Breast epithelium (tissue), 4 donors: ENCODE measurements around the gene TCF4. TPM values are rescaled to one million over a fixed set of nuclear protein-coding genes. Genes with fewer than 3 reads are reported as not detected.

Source experiments
- DNase-seq, 2 donors: peaks; one replicate each; pipeline ENCODE4 v3.0.0-alpha.2; 2019; ENCODE audit warnings: low spot score in 2 of 2
- H3K27ac ChIP-seq, 2 donors: fragments of 200-600 bp; sonication (generic) in 1 of 2; one replicate each; pipeline ENCODE4 v1.5.1; 2016 to 2019; ENCODE audit warnings: mild to moderate bottlenecking in 1 of 2
- H3K27me3 ChIP-seq, 2 donors: fragments of 200-600 bp; sonication (generic) in 1 of 2; one replicate each; pipeline versions ENCODE4 v1.5.1 to v1.6.0; 2017 to 2019; ENCODE audit warnings: control low read depth in 1 of 2, mild to moderate bottlenecking in 1 of 2
- H3K36me3 ChIP-seq: fragments of 200-600 bp; one replicate; pipeline ENCODE4 v1.5.1; 2019
- H3K4me1 ChIP-seq, 2 donors: fragments of 200-600 bp; sonication (generic); one replicate each; pipeline ENCODE4 v1.5.1; 2016 to 2019; ENCODE audit warnings: control low read depth in 1 of 2
- H3K4me3 ChIP-seq, 3 donors: fragments of 200-600 bp; sonication (generic); 1 replicate in 2 of 3; 2 replicates in 1 of 3; pipeline ENCODE4 v1.5.1; 2016 to 2019; ENCODE audit warnings: mild to moderate bottlenecking in 3 of 3, moderate library complexity in 2 of 3
- H3K9me3 ChIP-seq, 2 donors: fragments of 200-600 bp; sonication (generic) in 1 of 2; one replicate each; pipeline ENCODE4 v1.5.1; 2016 to 2019; ENCODE audit warnings: control low read depth in 1 of 2
- CTCF ChIP-seq, 3 donors: fragments of 450-650 bp; IDR thresholded peaks; one replicate each; pipeline ENCODE4 v1.5.1; 2016 to 2017; ENCODE audit warnings: antibody characterized with exemption in 3 of 3, mild to moderate bottlenecking in 3 of 3, moderate library complexity in 3 of 3
- POLR2A ChIP-seq: fragments of 450-650 bp; IDR thresholded peaks from one replicate; pipeline ENCODE4 v1.6.1; 2016; ENCODE audit warnings: antibody characterized with exemption, mild to moderate bottlenecking, moderate library complexity
- POLR2AphosphoS5 ChIP-seq, 3 donors: sonication (generic); formaldehyde crosslinking; IDR thresholded peaks; one replicate each; pipeline ENCODE4 v1.6.1; 2017; ENCODE audit warnings: antibody characterized with exemption in 3 of 3
- intact Hi-C: fragments of 100-400 bp; cut with DNase I; formaldehyde crosslinking; loops from one replicate; pipeline ENCODE4 v1.15.1; 2023; ENCODE audit warnings: low total_unique reads
- total RNA-seq, 3 donors: library from RNA; depleted of rRNA; stranded (reverse); fragments of >200 nt; gene quantifications; one replicate each; pipeline ENCODE4 v1.1.0, GENCODE V29; 2016

The TCF4 gene
- total RNA-seq, 3 donors from 2014 or later, result 79.6 to 133 (median 114) TPM

GRCh38 chr18:55401638-55402191 lies 186.3 kb downstream of the TCF4 start:
- no peaks in the 10 kb centered on the region for H3K9me3 ChIP-seq
- no peak for TF ChIP-seq POLR2A
- peak in 2 of 3 donors; percentile 24 to 28 for TF ChIP-seq POLR2AphosphoS5 (IDR thresholded peaks at IDR 0.05)
- H3K27ac ChIP-seq, result peak overlapping the region; percentile 49 to 68
- DNase-seq, result no peak
- no peaks in the 10 kb centered on the region for H3K36me3 ChIP-seq
- peaks cover 0 to 3% of the 10 kb centered on the region in 2 donors for H3K27me3 ChIP-seq
- no peaks in the 10 kb centered on the region for H3K4me1 ChIP-seq
- intact Hi-C loops, result no loop called here
- peak overlapping the region; percentile 28 to 55 (median 36) for H3K4me3 ChIP-seq

- Histone ChIP-seq H3K9me3 (no peaks in the 10 kb centered on the region), H3K4me1 (no peaks in the 10 kb centered on the region), H3K4me3 (peak overlapping the region; percentile 28 to 55 (median 36)), H3K27ac (peak overlapping the region; percentile 49 to 68), H3K36me3 (no peaks in the 10 kb centered on the region), H3K27me3 (peaks cover 0 to 3% of the 10 kb centered on the region in 2 donors)
- intact Hi-C loops, result no loop called here
- TF ChIP-seq POLR2A, result no peak
- TF ChIP-seq POLR2AphosphoS5 (IDR thresholded peaks at IDR 0.05), result no peak
- no peak for TF ChIP-seq CTCF (IDR thresholded peaks at IDR 0.05)
- DNase-seq, result no peak
Observed at GRCh38 chr18:55400590-55401541, 187.1 kb downstream of the TCF4 start.

- peak overlapping the region in 2 of 3 donors; percentile 36 to 55 for H3K4me3 ChIP-seq
- no peak for DNase-seq
- H3K27me3 ChIP-seq, result peaks cover 0 to 3% of the 10 kb centered on the region in 2 donors
- TF ChIP-seq CTCF (IDR thresholded peaks at IDR 0.05) (no peak), POLR2AphosphoS5 (IDR thresholded peaks at IDR 0.05) (no peak), POLR2A (no peak)
- no peaks in the 10 kb centered on the region for H3K4me1 ChIP-seq
- H3K9me3 ChIP-seq, result no peaks in the 10 kb centered on the region
- H3K27ac ChIP-seq, result peak overlapping the region; percentile 49 to 70
- no peaks in the 10 kb centered on the region for H3K36me3 ChIP-seq
- intact Hi-C loops, result no loop called here
Observed at GRCh38 chr18:55400081-55400480, 187.9 kb downstream of the TCF4 start.

- no peak for DNase-seq
- no peaks in the 10 kb centered on the region for H3K4me1 ChIP-seq
- TF ChIP-seq POLR2AphosphoS5 (IDR thresholded peaks at IDR 0.05) (no peak), CTCF (IDR thresholded peaks at IDR 0.05) (no peak), POLR2A (no peak)
- peak overlapping the region; percentile 41 to 70 for H3K27ac ChIP-seq
- intact Hi-C loops, result no loop called here
- no peaks in the 10 kb centered on the region for H3K9me3 ChIP-seq
- H3K4me3 ChIP-seq, result peak overlapping the region in 1 of 3 donors; percentile 36
- no peaks in the 10 kb centered on the region for H3K27me3 ChIP-seq
- H3K36me3 ChIP-seq, result no peaks in the 10 kb centered on the region
Observed at GRCh38 chr18:55398858-55399257, 189.1 kb downstream of the TCF4 start.

GRCh38 chr18:55396979-55397378 lies 191.0 kb downstream of the TCF4 start:
- Histone ChIP-seq H3K4me1 (no peaks in the 10 kb centered on the region), H3K36me3 (no peaks in the 10 kb centered on the region), H3K9me3 (no peaks in the 10 kb centered on the region), H3K4me3 (no peak overlapping the region), H3K27ac (no peak overlapping the region), H3K27me3 (no peaks in the 10 kb centered on the region)
- no peak for TF ChIP-seq POLR2A
- TF ChIP-seq CTCF (IDR thresholded peaks at IDR 0.05), result no peak
- no peak for TF ChIP-seq POLR2AphosphoS5 (IDR thresholded peaks at IDR 0.05)
- intact Hi-C loops, result no loop called here
- no peak for DNase-seq
